Measurements from ENCODE around the gene POLN. TPM values are rescaled to one million over a fixed set of nuclear protein-coding genes. Genes with fewer than 3 reads are reported as not detected.

The POLN gene
- total and polyA plus RNA-seq, 12 donors, result 0.69 to 10.6 (median 3.0) TPM

DNA sequence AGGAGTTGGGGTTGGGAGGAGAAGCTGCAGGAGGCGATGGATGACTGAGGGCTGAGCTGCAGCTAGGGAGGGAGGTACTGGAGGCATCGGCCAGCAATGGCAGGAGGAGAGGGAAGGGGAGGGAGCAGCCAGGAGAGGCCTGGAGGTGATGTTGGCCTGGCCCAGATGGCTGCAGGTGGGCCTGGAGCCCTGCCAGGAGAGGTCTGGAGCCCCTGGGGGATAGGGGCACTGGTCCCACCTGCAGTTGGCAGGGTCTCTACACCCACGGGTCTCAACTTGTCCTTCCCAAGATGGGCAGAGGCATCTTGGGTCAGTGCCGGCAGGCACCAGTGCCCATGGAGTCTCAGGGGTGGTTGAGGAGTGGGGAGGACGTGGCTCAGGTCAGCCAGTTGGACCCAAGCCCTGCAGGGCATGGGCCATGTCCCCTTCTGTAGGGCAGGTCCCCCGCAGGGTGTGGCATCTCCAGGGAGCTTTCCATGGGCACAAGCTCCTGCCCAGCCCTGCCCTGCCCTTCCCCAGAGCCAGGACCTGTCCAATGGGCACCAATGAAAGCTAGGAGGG lies 22.6 kb upstream of the POLN start:
- no peak overlapping the region for H3K4me3 ChIP-seq
- H3K36me3 ChIP-seq (replicated peaks in 1 of 2), result no peaks in the 10 kb centered on the region
- 81 to 88% (median 84%) methylated on average over 3 to 6 of the region's 6 CpGs for WGBS, 4 donors
- intact Hi-C loops (cut with DNase I), result loop anchor here in 1 of 2 donors (5.0 kb wide), 1 partner anchor 143 kb away; no protein-coding TSS in a partner anchor
- H3K4me1 ChIP-seq (replicated peaks in 1 of 2), result peaks cover 33 to 44% of the 10 kb centered on the region in 2 donors
- peak in 2 of 7 donors; percentile 19 for DNase-seq
- H3K27me3 ChIP-seq, result no peaks in the 10 kb centered on the region
- H3K27ac ChIP-seq, result no peak overlapping the region
- no peaks in the 10 kb centered on the region for H3K9me3 ChIP-seq (replicated peaks in 1 of 3)
- TF ChIP-seq POLR2A (IDR thresholded peaks at IDR 0.05), result no peak
- TF ChIP-seq, protein P1, sequence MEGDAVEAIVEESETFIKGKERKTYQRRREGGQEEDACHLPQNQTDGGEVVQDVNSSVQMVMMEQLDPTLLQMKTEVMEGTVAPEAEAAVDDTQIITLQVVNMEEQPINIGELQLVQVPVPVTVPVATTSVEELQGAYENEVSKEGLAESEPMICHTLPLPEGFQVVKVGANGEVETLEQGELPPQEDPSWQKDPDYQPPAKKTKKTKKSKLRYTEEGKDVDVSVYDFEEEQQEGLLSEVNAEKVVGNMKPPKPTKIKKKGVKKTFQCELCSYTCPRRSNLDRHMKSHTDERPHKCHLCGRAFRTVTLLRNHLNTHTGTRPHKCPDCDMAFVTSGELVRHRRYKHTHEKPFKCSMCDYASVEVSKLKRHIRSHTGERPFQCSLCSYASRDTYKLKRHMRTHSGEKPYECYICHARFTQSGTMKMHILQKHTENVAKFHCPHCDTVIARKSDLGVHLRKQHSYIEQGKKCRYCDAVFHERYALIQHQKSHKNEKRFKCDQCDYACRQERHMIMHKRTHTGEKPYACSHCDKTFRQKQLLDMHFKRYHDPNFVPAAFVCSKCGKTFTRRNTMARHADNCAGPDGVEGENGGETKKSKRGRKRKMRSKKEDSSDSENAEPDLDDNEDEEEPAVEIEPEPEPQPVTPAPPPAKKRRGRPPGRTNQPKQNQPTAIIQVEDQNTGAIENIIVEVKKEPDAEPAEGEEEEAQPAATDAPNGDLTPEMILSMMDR (IDR thresholded peaks at IDR 0.05), result no peak

DNA sequence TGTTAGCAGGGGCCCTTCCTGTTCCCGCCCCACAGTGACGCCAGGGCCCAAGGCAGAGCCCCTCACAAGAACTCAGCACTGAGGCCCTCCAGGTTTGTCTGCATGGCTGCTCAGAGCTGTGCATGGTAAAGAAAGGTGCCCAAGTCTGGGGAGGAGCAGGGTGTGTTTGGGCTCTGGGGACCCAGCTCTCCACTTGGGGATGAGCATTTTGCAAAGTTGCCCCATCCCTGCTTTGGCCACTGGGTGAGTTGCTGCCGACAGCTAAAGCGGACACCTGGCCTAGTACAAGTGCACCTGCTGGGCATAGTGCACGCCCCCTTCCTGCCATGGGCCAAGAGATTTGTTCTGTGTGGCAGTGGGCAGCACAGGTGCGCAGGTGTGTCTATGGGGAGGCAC lies 22.0 kb upstream of the POLN start:
- 87 to 96% (median 90%) methylated on average over 4 to 6 of the region's 6 CpGs; no CpG with 5 or more reads in 1 of the 4 donors for WGBS, 4 donors
- intact Hi-C loops (cut with DNase I), result no loop called here
- TF ChIP-seq, protein P1 (IDR thresholded peaks at IDR 0.05), result no peak
- no peak for TF ChIP-seq POLR2A (IDR thresholded peaks at IDR 0.05)
- Histone ChIP-seq H3K4me1 (replicated peaks in 1 of 2) (peaks cover 39 to 51% of the 10 kb centered on the region in 2 donors), H3K27ac (no peak overlapping the region), H3K36me3 (replicated peaks in 1 of 2) (no peaks in the 10 kb centered on the region), H3K4me3 (no peak overlapping the region), H3K27me3 (no peaks in the 10 kb centered on the region), H3K9me3 (replicated peaks in 1 of 3) (no peaks in the 10 kb centered on the region)
- DNase-seq, result peak in 2 of 7 donors; percentile 10 to 18

DNA sequence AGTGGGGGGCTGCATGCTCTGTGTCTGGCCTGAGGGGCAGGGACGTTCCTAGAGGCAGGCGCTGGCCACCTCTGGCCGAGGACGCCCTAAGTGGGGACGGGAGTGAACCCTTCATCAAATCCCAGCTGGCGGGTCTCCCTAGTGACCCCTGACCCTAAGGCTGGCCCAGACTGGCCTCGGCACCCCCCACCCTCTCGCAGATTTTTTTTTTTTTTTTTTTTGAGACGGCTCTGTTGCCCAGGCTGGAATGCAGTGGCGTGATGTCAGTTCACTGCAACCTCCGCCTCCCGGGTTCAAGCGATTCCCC lies 21.0 kb upstream of the POLN start:
- H3K4me3 ChIP-seq, result peak overlapping the region; percentile 35 to 60 (median 44)
- peaks cover 0 to 9% of the 10 kb centered on the region in 2 donors for H3K36me3 ChIP-seq (replicated peaks in 1 of 2)
- no peaks in the 10 kb centered on the region for H3K27me3 ChIP-seq
- 33 to 40% (median 36%) methylated on average over 13 of the region's 13 CpGs for WGBS, 4 donors
- H3K4me1 ChIP-seq (replicated peaks in 1 of 2), result peaks cover 50 to 61% of the 10 kb centered on the region in 2 donors
- peak overlapping the region; percentile 43 to 98 (median 96) for H3K27ac ChIP-seq
- intact Hi-C loops (cut with DNase I), result no loop called here
- DNase-seq, result no peak
- no peaks in the 10 kb centered on the region for H3K9me3 ChIP-seq (replicated peaks in 1 of 3)
- TF ChIP-seq, protein P1 (IDR thresholded peaks at IDR 0.05), result no peak
- no peak for TF ChIP-seq POLR2A (IDR thresholded peaks at IDR 0.05)

DNA sequence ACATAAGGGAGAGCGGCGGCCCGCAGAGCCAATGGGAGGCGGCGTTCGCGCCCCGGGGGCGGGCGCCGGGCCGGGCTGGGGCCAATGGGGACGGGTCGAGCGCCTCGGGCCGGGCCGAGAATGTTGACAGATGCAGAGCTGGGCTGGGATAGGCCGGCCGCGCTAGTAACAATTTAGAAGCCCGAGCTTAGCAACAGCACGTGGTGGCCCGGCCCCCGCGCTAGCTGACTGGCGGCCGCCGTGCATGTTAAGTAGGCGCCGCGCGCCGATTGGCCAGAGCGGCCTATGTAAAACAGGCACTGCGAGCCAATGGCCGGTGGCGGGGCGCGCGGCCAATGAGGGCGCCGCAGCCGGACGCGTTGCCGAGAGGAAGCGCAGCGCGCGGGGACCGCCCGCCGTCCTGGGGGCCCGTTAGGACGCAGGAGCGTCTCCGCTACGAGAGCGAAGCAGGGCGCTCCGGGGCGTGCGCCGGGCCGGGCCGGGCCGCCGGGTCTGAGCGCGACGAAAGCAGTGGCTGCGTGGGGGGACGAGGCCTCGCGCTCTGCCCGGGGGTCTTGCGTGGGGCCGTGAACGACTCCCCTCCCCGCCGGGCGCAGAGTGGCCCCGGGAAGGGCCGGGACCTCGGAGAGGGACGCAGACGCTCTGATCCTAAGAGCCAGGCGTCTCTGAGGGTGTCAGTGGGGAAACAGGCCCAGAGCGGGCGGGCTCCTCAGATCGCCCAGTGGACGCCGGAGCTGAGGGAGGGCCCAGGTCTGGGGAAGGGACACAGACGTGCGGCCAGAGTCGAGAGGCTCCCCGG lies 20.4 kb upstream of the POLN start:
- 0 to 1% (median 0%) methylated on average over 7 to 98 of the region's 98 CpGs for WGBS, 4 donors
- TF ChIP-seq POLR2A (IDR thresholded peaks at IDR 0.05), result peak; percentile 97 to 99
- TF ChIP-seq, protein P1 (IDR thresholded peaks at IDR 0.05), result no peak

More for the DNA sequence above, 20.4 kb upstream of the POLN start:
- H3K9me3 ChIP-seq (replicated peaks in 1 of 3), result no peaks in the 10 kb centered on the region
- H3K4me1 ChIP-seq (replicated peaks in 1 of 2), result peaks cover 54 to 67% of the 10 kb centered on the region in 2 donors
- H3K27ac ChIP-seq, result peak overlapping the region; percentile 43 to 98 (median 97)
- intact Hi-C loops (cut with DNase I), result no loop called here
- DNase-seq, result peak; percentile 99 to 100 (median 100)
- H3K36me3 ChIP-seq (replicated peaks in 1 of 2), result peaks cover 0 to 9% of the 10 kb centered on the region in 2 donors
- peak overlapping the region; percentile 35 to 99 (median 48) for H3K4me3 ChIP-seq
- H3K27me3 ChIP-seq, result no peaks in the 10 kb centered on the region
